GM21576 (cell line): ENCODE measurements around the gene MRPL14.

Experiments used
- ATAC-seq: cut with Tn5 transposase; IDR thresholded peaks from one replicate; pipeline ENCODE4 v1.9.1; 2021; ENCODE audit warnings: mild to moderate bottlenecking, moderate library complexity; ENCODE audit not compliant: unreplicated experiment

The MRPL14 gene

DNA sequence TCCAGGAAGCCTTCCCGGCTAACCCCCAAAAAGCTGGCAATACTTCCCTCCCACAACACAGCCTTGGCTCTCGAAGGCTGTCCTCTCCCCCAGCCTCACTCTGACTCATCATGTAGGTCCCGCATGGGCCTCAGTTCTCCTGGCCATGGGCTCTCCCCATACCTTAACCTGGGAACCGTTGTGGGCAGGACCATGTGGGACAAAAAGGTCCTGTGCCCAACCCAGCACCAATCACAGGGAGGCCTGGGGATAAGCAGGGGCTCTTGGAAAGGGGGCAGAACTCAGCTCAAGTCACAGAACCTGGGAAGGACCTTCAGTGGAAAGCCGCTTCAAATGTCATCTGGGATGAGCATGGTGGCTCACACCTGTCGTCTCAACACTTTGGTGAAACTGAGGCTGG lies 45.5 kb downstream of the MRPL14 start:
- no peak for ATAC-seq

DNA sequence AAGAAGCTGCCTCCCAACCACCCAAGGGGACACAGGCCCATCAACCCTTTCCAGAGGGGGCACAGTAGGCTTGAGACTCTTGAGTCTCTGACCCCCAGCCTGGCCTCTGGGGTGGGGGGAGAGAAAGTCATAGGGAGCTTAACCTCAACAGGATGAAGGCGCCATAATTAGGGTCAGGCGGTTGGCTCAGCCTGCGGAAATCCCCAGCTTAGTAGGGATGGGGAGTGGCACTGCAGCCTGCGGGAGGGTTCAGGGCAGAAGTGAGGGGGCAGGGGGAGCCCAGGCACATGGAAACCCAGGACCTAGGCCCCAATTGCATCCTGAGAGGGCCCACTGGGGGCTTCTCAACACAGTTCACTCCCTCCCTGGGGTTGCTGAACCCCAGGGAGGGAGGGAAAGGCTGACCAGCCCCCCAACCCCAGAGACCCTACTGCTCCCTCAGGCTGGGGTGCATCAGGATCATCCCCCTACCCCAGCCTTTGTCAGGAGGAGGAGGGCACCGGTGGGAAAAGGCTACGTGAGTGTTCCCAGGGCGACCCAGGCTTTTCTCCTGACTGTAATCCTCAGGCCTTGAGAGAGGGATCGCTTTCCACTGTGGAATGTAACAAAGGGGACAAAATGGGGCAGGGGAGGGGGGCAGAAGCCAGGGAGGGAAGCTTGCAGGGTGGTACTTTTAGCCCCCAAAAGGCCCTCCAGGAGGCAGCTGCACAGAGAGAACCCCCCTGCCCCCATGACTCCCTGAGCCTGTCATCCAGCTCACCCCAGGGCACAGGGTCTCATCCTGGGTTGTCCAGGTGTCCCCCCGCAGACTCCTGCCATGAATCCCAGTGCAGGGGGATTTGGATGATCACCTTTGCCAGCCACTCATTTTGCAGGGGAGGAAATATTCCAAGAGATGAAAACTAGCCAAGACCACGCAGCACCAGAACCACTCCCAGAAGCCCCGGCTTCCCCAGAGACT lies 46.4 kb downstream of the MRPL14 start:
- ATAC-seq: no peak

DNA sequence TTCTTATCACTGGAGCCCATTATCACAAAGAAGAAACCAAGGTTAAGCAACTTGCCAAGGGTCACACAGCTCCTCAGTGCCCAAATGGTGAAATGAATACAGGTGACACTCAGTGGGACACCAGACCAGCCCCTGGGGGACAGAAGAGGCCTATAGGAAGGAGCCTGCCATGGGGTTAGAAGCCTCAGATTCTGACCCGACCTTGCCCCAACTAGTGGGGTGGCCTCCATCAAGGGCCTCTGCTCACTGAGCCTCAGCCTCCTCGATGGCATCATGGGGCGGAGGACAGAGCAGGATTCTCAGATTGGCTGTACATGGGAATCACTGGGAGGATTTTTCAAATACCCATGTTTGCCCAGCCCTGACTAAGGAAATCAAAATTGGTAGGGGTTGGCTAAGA lies 47.6 kb downstream of the MRPL14 start:
- no peak for ATAC-seq

DNA sequence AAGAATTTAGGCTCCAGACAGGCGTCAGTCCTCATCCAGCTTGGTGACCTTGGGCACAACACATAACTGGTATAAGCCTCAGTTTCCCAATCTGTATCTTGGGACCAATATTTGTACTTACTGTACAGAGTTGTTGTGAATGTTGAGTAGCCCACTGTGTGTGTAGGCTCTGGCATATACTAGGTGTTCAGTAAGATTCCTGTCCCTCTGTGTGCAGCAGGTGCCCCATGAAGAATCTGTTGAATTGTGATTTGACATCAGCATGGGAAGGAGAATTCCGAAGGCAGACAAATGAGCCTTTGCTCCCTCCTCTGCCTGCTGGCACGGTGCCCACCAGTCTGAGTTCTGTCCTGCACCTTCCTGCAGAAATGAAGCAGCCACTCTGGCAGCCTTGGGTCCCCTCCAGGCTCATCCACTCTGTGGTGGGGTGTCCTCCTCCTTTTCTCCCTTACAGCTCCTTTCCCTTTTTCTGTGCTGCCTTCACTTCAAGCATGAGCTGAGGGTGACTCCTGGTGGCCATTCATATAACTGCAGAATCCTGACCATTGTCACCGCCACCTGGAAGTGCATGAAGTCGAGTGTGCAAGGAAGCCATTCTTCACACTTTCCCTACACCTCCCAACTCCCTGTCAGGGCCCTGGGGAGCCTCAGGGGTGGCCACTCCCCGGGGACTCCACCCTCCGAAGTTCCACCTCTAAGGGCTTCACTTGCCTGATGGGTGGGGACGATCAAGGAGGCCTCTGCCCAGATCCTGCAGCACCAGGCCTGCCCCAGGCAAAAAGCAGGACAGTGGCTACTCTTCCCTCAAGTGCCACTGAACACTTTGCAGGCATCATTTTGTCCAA lies 48.2 kb downstream of the MRPL14 start:
- no peak for ATAC-seq

DNA sequence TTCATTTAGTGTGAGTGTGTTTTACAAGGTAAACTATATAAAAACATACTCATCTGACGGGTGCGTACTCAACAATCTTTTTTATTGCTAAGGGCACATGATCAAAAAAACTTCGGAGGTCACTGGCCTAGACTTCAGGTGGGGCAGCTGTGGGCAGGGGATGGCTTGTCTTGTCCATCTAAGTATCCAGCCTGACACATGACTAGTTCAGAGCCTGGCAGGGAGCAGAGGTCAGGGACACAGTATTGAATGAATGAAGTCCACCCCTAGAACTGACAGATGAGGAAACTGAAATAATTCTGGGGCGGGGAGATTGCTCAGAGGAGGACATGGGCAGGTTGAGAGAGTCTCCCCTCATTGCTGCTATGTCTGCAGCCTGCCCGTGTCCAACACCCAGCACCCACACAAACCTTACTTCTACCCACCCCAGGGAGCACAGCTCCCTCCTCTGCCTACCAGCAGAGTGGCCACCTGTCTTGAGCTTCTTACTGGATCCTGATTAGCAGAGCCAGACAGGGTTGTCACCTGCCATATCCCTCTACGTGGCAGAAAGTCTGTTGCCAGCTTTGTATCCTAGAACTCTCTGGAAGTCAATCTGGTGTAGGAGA lies 48.9 kb downstream of the MRPL14 start:
- no peak for ATAC-seq

DNA sequence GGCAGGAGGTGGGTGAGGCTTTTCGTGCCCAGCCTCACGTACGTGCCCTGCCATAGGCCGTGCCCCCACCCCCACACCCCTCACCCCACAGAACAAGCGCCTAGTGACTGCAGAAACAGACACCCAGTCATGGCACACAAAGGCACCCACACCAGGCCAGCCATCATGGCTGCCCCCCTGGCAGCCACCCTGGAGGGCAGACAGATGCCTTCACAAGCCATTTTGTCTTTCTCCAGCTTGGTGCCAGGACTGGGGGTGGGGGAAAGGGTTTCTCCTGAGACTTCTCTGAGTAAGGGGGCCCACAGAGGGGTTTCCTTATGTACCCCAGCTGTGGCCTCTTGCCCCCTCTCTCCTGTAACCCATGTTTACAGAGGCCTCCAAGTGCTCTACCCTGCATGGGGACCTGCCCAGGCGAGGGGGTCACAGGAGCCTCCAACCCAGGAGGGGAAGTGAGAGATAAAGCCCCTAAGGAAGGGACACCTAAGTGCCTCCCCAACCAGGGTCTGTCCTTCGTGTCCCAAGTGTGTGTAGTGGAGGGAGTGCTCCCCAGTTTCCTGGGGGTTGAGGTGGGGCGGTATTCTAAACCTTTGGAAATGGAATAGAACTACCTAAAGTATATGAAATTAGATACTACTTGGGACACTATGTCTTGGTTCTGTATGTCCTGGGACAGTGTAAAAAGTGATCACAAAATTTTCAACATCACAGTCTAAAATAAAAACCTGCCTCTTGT lies 49.9 kb downstream of the MRPL14 start:
- no peak for ATAC-seq

DNA sequence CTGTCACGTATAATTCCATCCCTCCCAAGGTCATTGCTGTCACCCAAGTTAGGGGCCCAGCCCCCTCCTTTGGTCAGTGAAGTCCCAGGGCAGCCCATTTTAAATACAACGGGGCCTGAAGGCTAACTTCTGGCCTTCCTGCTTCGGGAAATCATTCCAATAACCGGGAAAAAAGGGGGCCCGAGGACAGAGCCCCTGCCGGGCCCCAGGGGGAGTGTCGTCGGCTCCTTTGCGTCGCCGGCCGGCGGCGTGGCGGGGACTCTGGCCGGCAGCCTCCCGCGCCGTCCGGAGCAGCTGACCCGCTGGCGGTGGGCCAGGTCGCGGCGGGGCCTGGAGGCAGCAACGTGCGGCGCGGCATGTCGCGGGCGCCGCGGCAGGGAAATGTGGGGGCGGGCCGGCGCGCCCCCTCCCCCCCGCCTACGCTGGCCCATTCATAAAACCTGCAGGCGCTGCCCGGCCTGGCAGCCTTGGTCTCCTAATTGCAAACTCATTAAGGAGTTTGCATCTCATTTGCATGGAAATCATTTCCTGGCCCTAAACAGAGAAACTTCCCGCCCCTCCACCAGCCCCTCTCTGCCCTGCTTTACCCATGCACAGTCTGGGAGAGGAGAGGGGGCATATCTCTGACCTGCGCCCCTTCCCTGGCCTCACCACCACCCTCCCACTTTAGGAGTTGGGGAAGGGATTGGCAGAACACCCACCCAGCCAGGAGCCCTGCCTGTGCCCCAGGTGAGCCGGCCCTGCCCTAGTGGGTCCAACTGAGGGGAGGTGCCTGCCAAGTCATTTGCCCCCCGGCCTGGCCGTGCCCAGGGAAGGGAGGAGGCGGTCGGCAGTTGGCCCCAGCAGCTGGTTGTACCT lies 50.7 kb downstream of the MRPL14 start:
- ATAC-seq: no peak

DNA sequence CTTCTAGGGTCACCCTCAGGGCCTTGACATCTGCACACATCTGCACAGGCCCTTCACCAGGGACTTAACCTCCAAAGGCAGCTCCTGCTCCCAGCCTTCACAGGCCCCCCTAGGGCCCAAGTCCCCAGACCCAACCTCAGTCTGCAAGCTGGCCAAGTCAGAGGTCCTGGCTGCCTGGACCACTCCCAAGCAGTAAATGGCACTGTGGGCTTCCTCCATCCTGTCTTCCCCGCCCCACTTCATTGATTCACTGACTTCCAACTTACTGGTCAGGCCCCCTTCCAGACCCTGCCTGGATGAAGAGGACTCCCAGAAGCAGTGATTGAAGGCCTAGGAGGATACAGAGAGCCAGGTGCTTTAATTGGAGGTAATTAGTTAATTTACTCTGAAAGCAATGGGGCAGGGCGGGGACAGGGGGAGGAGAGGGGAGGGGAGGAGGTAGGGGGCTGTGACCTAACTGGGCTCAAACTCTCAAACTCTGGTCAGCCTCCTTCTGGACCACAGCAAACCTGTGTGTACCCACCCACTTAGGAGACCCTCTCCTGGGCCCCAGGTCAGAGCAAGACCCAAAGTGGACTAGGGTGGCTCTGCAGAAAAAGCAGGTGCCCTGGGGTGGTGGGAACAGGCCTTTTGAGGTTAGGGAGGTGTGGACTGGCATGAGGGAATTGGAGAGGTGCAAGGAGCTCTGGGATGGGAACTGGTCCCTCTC lies 51.5 kb downstream of the MRPL14 start:
- ATAC-seq: no peak

DNA sequence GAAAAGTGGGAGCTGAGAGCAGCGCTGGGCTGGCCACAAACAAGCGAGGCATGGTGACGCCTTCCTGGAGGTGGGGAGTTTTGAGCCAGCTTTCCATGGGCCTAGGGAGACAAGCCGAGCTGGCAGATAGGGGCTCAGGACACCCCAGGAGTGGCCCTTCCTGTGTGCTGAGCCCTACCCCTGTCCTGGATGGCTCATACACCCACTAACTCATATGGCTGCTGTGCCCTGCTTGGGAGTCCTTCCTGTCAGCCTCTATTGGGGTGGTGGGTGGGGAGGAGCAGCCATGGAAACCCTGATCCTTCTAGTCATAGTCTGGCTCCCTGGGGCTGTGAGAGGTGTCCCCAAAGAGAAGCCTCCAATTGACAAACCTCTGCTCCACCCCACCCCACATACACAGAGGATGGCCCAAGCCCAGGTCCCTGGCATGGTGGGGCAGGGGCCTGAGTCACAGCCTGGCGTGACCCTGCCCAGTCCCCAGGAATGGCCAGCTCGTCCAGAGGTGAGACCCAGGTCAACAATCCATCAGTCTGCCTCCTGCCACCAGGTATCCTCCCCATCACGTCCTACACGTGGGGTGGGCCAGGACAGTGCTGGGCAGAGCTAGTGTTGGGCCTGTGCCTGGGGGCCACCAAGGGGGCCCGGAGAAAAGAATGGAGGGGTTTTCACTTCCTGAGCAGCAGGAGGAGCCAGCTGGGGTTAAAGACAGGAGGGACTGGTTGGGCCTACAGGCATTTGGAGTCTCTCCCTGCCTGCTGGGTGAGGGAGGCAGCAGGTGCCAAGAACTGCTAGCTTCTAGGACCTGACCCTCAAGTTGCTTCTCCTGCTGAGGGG lies 52.2 kb downstream of the MRPL14 start:
- ATAC-seq: no peak

DNA sequence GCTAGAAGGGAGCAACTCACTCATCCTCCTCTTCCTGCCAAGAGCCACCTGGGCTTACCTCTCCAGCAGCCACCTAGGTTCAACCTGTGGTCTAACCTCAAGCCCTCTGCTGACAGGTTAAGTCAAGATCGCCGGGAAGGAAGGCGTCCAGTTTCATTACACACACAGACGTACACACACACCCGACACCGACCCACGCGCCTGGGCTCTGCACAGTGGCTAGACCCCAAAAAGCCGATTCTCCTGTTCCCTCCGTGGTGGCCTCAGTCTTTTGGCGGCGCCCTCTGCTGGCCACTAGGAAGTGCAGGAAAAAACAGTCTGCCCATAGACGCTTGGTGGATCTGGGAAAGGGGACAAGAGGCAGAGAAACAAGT lies 52.8 kb downstream of the MRPL14 start:
- no peak for ATAC-seq

DNA sequence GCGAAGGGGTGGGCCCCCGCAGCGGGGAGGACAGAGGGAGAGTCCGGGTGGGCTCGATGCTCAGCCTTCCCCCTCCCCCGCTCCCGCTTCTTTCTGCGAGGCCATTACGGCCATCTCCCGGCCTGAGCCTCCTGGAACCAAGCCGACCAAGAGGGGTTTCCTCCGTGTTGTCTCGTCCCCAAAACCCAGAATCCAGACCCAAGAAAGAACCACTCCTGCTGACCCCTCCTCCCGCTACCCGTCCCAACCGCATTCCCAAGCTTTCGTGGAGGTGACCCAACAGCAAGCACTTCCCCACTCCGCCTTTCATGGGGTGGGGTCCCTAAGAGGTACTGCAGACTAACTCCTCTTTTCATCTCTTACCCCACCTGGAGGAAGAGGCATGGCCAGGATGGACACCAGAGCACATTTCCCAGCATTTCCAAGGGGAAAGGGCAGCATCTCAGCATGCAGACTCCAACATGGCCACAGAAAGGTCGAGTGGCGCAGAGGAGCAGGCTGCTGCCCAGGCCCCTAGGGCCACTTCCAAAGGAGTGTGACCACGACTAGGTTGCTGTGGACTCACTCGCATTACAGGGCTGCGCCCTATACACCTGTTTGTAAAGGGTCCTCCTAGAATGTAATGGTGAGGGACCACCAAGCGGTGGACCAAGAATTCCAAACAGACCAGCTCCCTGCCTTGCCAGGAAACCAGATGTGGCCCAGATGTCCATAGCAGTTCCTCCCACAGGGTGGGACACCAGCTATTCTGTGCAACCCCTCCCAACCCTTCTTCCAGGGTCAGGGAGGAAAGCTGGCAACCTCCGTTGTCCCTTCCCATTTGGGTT lies 53.4 kb downstream of the MRPL14 start:
- no peak for ATAC-seq

DNA sequence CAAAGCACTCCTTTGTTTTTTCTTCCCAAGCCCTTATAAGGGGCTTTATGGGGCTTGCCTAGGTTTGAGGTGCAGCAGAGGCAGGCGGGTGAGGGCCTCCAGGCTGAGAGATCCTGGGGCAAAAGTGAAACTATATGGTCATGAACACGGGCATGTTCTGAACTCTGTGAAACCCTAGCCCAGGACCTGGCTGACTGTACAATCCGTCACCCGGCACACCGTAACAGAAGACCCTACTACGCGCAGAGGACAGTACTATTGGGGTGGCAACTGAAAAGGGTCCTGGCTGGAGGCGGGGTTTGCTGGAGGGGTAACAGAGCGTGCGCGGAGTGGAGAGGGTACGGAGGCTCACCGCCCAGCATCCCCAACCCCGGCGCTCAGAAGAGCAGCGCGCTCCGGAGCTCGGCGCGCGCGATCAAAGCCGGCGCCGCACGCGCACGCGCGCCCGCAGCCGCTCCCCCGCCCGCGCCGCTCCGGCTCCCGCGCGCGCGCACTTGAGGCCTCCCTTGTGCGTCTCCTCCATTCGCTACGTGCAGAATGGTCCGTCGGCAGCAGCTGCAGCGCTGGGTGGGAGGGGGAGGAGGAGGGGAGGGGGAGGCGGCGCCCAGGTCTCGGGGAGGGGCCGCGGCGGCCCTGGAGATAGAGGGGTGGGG lies 54.2 kb downstream of the MRPL14 start:
- ATAC-seq: peak; percentile 42

DNA sequence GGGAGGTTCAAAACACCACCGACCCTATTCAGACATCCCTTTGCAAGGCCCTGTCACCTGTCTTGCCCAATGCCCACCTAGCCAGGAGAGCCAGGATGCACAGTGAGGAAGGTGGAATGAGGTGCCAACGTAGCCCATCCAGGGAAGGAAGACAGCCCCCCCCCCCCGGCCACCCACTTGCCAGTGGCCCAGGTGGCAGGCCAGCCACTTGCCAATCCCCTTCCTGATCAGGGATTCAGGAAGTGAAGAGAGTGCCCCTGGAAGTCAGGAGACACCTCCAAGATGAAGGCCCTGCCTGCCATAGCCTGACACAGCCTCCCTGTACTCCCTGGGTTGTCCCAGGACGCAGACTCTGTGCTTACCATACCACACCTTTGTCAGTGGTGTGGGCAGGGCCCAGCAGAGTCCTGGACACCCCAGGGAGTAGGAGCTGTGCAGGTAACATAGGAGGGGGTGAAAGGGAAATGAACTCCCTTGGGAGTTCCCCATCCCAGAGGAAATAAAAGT lies 54.7 kb downstream of the MRPL14 start:
- ATAC-seq: no peak

DNA sequence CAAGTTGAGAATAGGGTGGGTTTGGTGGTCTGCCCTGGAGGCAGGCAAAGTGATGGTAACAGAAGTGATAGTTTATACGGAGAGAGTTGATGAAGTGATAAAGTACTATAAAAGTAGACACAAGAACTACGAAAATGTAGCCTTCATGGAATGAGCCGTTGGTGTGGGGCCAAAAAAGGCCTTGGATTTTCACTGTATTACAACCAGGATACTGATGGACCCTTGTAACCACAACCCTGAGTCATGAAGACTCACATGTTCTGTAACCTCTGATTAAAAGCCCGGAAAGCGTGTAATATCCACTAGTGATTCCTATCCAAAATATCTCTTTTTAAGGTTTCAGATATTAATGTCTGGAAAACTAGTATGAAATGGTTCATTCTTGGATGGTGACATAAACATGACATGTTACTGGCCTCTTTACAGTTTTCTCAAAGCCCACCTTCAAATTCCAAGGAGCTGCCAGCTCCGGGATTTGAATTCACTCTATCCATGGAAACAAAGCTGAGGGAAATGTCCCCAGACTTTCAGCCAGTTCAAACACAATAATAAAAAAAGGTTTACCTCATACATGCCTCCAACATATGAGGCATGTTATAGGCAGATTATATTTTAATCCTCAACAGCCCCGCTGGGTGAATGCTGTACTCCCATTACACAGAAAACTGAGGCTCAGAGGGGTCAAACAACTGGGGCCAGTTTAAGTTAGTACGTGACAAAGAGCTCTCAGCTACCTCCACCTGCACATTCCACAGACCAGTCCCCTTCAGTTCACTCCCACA lies 55.4 kb downstream of the MRPL14 start:
- no peak for ATAC-seq

DNA sequence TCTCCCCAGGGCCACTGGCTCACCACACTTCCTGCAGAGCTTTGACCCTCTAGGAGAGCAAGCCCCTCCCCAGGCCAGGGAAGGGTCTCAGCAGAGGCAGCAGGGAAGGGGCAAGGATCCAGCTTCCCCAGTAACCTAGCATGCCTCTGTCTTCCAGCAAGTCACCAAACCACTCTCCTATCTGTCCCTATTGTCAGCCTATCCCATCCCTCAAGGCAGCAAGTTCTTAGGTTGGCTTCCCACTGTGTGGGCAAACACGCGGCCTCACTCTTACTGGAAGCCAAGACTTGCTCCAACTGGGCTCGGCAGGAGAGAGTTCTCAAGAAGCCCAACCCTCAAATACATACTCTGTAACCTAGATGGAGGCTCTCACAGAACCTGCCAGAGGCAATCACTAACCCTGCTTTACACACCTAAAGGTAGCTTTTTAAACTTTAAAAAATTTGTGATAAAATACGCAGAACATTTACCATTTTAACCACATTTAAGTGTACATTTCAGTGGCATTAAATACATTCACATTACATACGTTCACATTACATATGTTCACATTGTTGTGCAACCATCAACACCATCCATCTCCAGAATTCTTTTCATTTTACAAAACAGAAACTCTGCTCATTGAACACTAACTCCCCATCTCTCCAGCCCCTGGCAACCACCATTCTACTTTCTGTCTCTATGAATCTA lies 58.5 kb downstream of the MRPL14 start:
- ATAC-seq: no peak
